NB4 (cell line): Measurements from ENCODE around the gene PIAS4.

Experiments
- MYC ChIP-seq: IDR thresholded peaks from 2 replicates; pipeline ENCODE4 v1.6.1; 2011; ENCODE audit warnings: low read depth, low read length
- POLR2A ChIP-seq: IDR thresholded peaks from 2 replicates; pipeline ENCODE4 v1.6.1; 2011; ENCODE audit warnings: mild to moderate bottlenecking; ENCODE audit not compliant: insufficient read length; ENCODE audit errors: extremely low read depth
- TF ChIP-seq, protein P1 (sequence below): IDR thresholded peaks from 2 replicates; pipeline ENCODE4 v1.6.1; 2011; ENCODE audit warnings: low read depth, low read length
- TF ChIP-seq, protein P2 (sequence below): IDR thresholded peaks from one replicate; pipeline ENCODE4 v1.5.1; 2012; ENCODE audit warnings: low read depth, low read length

DNA sequence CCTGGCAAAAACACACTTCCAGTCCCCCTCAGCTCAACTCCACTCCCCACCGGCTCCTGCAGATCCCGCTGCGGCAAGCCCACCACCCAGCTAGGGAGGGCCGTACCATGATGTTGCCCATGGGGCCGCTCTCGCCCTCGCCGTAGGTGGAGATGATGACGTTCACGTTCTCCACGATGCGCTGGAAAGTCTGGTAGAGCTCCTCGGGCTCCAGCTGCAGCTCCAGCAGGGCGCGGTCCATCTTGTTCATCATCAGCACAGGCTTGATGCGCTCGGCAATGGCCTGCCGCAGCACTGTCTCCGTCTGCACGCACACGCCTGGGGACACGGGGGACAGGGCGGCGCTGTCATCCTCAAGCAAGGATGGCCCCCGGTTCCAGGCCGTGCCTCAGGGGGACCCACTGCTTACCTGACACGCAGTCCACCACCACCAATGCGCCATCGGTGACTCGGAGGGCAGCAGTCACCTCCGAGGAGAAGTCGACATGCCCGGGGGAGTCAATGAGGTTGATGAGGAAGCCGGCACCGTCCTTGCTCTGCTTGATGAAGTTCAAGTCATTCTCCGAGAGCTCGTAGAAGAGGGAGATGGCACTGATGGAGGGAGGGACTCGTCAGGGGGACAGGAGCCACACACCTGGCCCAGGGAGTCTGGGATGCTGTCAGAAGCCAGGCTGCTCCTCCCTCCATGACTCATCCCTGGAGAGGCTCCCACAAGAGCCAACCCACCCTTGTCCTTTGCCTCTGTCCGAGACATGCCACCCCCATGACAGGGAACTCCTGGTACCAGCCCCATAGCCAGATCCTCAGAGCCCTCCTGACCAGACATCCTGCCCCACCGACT, 24.6 kb upstream of the PIAS4 start:
- TF ChIP-seq, protein P1, sequence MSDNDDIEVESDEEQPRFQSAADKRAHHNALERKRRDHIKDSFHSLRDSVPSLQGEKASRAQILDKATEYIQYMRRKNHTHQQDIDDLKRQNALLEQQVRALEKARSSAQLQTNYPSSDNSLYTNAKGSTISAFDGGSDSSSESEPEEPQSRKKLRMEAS, result no peak
- TF ChIP-seq, protein P2, sequence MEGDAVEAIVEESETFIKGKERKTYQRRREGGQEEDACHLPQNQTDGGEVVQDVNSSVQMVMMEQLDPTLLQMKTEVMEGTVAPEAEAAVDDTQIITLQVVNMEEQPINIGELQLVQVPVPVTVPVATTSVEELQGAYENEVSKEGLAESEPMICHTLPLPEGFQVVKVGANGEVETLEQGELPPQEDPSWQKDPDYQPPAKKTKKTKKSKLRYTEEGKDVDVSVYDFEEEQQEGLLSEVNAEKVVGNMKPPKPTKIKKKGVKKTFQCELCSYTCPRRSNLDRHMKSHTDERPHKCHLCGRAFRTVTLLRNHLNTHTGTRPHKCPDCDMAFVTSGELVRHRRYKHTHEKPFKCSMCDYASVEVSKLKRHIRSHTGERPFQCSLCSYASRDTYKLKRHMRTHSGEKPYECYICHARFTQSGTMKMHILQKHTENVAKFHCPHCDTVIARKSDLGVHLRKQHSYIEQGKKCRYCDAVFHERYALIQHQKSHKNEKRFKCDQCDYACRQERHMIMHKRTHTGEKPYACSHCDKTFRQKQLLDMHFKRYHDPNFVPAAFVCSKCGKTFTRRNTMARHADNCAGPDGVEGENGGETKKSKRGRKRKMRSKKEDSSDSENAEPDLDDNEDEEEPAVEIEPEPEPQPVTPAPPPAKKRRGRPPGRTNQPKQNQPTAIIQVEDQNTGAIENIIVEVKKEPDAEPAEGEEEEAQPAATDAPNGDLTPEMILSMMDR, result no peak
- TF ChIP-seq POLR2A, result no peak
- TF ChIP-seq MYC, result no peak
